Fibroblast of lung (primary cell): ENCODE data around the gene NARF.

ENCODE experiments used
- CTCF ChIP-seq, 2 donors: IDR thresholded peaks in 1 of 2; conservative IDR thresholded peaks in 1 of 2; 1 replicate in 1 of 2; 2 replicates in 1 of 2; pipeline ENCODE4 v1.5.1; 2011 to 2012; ENCODE audit warnings: low read length in 2 of 2, control low read depth in 1 of 2, inconsistent platforms in 1 of 2, low read depth in 1 of 2, mild to moderate bottlenecking in 1 of 2
- EZH2 ChIP-seq: IDR thresholded peaks from 2 replicates; pipeline ENCODE4 v1.5.1; 2012; ENCODE audit warnings: low read length, control low read depth, mild to moderate bottlenecking; ENCODE audit errors: missing control alignments

DNA sequence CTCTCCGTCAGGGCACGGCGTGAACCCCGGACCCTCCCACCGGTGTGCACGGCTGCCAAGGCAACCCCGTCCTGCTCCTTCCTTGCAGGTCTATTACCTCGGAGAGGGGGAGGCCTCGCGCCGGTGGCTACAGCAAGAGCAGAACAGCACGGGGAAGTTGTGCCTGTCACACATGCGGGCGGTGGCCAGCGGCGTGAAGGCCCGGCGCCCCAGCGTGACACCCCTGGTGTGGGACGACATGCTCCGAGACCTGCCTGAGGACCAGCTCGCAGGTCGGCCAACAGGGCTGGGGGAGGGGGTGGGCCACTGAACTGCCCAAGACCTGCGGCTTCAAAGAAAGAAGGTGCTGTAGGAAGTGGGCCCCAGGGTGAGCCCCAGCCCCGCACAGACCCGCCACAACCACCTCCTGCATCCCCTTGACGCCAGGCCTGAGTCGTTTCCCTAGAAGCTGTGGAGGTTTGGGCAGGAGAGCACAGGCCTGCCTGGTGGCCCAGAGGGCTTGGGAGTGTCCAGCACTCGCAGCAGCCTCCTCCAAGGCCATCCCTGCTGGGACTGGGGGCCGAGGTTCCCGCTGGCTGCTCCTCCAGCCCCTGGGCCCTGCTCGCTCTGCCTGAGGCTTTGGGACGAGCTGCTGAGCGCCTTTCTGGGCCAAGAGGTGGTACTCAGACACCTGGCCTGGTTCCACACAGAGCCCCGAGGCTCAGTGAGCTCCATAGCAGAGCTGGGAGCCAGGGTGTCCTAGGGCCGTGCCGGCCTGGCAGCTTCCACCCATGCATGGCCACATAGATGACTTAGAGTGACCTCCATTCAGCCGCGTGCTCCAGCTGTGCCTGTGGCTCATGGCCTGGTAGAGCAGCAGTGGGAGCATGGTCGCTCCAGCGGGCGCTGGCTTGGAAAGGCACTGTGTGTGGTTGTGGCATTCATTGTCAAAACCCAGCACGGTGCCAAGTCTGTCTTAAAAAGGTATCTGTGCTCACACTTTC, 22.6 kb upstream of the NARF start:
- TF ChIP-seq CTCF (conservative IDR thresholded peaks at IDR 0.05 in 1 of 2, IDR thresholded peaks at IDR 0.05 in 1 of 2; ENCODE audit: low read depth in 1 of 2, low read length in 2 of 2) (no peak), EZH2 (no peak)
